ENCODE measurements around the gene CROCC2. TPM values are rescaled to one million over a fixed set of nuclear protein-coding genes. Genes with fewer than 3 reads are reported as not detected.

Gene CROCC2
- total and polyA plus RNA-seq, 2 donors from 2014 or later = 0.13 TPM; not detected in 1

DNA sequence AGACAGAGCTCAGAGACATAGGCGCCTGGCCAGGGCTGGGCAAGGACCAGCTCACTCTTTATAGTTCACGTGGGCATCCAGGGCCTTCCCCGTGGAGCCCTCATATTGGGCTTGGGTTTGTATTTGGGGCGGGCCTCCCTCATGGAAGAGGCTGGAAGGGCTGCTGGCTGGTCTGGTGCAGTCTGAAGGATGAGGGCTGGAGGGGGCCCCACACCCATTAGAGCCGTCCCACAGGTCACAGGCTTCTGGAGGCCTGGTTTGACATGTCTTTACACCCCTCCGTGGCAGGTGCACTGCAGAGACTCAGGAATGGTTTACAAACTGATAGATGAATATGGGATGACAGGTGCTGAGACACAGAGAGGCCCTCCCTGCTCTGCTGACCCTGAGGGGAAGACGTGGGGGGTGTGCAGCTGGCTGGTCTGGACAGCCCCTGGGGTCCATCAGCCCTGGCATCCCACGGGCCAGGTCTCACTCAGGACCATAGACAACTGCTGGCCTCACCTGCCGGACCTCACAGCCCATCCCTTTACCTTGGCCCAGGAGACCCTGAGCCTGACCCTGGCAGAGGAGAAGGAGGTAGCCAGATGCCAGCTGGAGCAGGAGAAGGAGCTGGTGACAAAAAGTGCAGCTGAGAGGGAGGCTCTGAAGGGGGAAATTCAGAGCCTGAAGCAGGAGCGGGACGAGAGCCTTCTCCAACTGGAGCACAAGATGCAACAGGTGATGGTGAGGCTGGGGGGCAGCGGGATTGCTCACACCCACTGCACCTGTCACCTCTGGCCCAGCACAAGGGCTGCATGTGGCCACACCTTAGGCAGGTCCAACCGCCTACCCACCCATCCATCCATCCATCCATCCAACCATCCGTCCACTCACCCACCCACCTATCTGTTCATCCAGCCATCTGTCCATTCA is 43.9 kb downstream of the CROCC2 start:
- Histone ChIP-seq H3K9ac (ENCODE audit: low read length in 3 of 3) (no peak overlapping the region), H3K36me3 (ENCODE audit: control insufficient read depth in 2 of 3, insufficient read depth in 3 of 3, low read length in 3 of 3) (no peaks in the 10 kb centered on the region), H3K4me1 (ENCODE audit: control insufficient read depth in 2 of 3, insufficient read depth in 2 of 3, low read depth in 1 of 3, low read length in 3 of 3) (no peaks in the 10 kb centered on the region), H3K27ac (ENCODE audit: low read depth in 2 of 2, low read length in 2 of 2) (no peak overlapping the region), H3K9me3 (ENCODE audit: control insufficient read depth in 2 of 3, insufficient read depth in 1 of 3, low read length in 3 of 3) (no peaks in the 10 kb centered on the region), H3K27me3 (ENCODE audit: control insufficient read depth, insufficient read depth, low read length) (no peaks in the 10 kb centered on the region), H3K4me3 (ENCODE audit: low read length in 3 of 3) (no peak overlapping the region)
- FAIRE-seq (no peak), DNase-seq (peak in 1 of 5 donors; percentile 12)
- TF ChIP-seq, protein P1, sequence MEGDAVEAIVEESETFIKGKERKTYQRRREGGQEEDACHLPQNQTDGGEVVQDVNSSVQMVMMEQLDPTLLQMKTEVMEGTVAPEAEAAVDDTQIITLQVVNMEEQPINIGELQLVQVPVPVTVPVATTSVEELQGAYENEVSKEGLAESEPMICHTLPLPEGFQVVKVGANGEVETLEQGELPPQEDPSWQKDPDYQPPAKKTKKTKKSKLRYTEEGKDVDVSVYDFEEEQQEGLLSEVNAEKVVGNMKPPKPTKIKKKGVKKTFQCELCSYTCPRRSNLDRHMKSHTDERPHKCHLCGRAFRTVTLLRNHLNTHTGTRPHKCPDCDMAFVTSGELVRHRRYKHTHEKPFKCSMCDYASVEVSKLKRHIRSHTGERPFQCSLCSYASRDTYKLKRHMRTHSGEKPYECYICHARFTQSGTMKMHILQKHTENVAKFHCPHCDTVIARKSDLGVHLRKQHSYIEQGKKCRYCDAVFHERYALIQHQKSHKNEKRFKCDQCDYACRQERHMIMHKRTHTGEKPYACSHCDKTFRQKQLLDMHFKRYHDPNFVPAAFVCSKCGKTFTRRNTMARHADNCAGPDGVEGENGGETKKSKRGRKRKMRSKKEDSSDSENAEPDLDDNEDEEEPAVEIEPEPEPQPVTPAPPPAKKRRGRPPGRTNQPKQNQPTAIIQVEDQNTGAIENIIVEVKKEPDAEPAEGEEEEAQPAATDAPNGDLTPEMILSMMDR (IDR thresholded peaks at IDR 0.05; ENCODE audit: borderline replicate concordance, extremely low read depth, insufficient read depth) = no peak
- intact Hi-C loops (cut with DNase I) = no loop called here

DNA sequence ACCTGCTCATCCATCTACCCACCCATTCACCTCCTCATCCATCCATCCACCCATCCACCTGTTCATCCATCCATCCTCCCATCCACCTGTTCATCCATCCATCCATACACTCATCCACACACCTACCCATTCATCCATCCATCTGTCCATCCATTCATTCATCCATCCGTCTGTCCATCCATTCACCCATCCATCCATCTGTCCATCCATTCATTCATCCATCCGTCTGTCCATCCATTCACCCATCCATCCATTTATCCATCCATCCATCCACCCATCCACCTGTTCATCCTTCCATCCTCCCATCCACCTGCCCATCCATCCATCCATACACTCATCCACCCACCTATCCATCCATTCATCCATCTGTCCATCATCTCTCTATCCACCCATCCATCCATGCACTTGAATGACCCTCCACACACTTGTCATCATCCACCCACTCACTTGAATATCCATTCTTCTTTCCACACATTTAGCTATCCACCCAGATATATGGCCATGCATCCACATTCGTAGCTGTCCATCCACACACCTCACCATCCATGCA is 45.0 kb downstream of the CROCC2 start:
- no peak overlapping the region for H3K4me3 ChIP-seq (ENCODE audit: low read length in 3 of 3)
- no peak overlapping the region for H3K27ac ChIP-seq (ENCODE audit: low read depth in 2 of 2, low read length in 2 of 2)
- no peak for FAIRE-seq
- TF ChIP-seq, protein P1 (IDR thresholded peaks at IDR 0.05; ENCODE audit: borderline replicate concordance, extremely low read depth, insufficient read depth) = no peak
- H3K9ac ChIP-seq (ENCODE audit: low read length in 3 of 3) = no peak overlapping the region
- H3K27me3 ChIP-seq (ENCODE audit: control insufficient read depth, insufficient read depth, low read length) = no peaks in the 10 kb centered on the region
- intact Hi-C loops (cut with DNase I) = no loop called here
- H3K9me3 ChIP-seq (ENCODE audit: control insufficient read depth in 2 of 3, insufficient read depth in 1 of 3, low read length in 3 of 3) = no peaks in the 10 kb centered on the region
- no peaks in the 10 kb centered on the region for H3K36me3 ChIP-seq (ENCODE audit: control insufficient read depth in 2 of 3, insufficient read depth in 3 of 3, low read length in 3 of 3)
- no peaks in the 10 kb centered on the region for H3K4me1 ChIP-seq (ENCODE audit: control insufficient read depth in 2 of 3, insufficient read depth in 2 of 3, low read depth in 1 of 3, low read length in 3 of 3)
- no peak for DNase-seq

DNA sequence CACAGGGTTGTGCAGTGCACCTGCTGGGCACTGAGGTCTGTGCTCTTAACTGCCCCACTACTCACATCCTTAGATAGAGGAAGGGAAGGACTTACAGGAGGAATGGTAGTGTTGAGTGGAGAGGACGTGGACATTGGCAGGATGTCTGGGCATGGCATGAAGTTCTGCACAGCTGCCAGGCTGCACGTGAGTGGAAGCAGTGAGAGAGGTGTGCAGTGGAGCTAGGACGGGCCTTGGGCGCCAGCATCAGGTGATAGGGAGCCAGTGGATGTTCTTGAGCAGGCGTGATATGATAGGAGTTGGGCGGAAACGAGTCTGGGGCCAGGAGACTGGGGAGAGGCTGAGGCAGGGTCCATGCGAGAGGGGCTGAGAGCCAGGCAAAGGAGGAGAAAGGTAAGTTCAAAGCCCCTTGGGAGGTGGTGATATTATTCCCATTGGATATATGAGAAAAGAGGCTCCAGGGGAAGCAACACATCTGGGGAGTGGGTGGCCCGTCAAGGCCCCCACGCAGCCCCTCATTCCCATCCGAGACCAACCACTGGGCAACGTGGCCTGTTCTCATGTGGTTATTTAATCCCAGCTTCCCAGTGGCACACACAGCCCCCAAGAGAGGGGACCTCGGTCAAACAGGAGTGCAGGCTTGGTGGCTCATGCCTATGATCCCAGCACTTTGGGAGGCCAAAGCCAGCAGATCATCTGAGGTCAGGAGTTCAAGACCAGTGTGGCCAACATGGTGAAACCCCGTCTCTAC is 46.5 kb downstream of the CROCC2 start:
- Histone ChIP-seq H3K9ac (ENCODE audit: low read length in 3 of 3) (no peak overlapping the region), H3K9me3 (ENCODE audit: control insufficient read depth in 2 of 3, insufficient read depth in 1 of 3, low read length in 3 of 3) (no peaks in the 10 kb centered on the region), H3K4me3 (ENCODE audit: low read length in 3 of 3) (no peak overlapping the region), H3K4me1 (ENCODE audit: control insufficient read depth in 2 of 3, insufficient read depth in 2 of 3, low read depth in 1 of 3, low read length in 3 of 3) (no peaks in the 10 kb centered on the region), H3K36me3 (ENCODE audit: control insufficient read depth in 2 of 3, insufficient read depth in 3 of 3, low read length in 3 of 3) (no peaks in the 10 kb centered on the region), H3K27me3 (ENCODE audit: control insufficient read depth, insufficient read depth, low read length) (no peaks in the 10 kb centered on the region), H3K27ac (ENCODE audit: low read depth in 2 of 2, low read length in 2 of 2) (no peak overlapping the region)
- FAIRE-seq (no peak), DNase-seq (peak in 1 of 5 donors; percentile 12)
- intact Hi-C loops (cut with DNase I) = no loop called here
- TF ChIP-seq, protein P1 (IDR thresholded peaks at IDR 0.05; ENCODE audit: borderline replicate concordance, extremely low read depth, insufficient read depth) = no peak
